Liver (tissue), 3 donors: ENCODE data around the gene HUWE1.

ENCODE experiments used
- ATF3 ChIP-seq: IDR thresholded peaks from 2 replicates; pipeline ENCODE4 v1.6.1; 2016; ENCODE audit warnings: antibody characterized with exemption
- GABPA ChIP-seq, 2 donors: IDR thresholded peaks in 1 of 2; conservative IDR thresholded peaks in 1 of 2; 2 replicates each; pipeline ENCODE4 v1.6.1; 2016; ENCODE audit warnings: antibody characterized with exemption in 2 of 2, mild to moderate bottlenecking in 1 of 2, moderate library complexity in 1 of 2
- JUND ChIP-seq, 2 donors: IDR thresholded peaks; 2 replicates each; pipeline ENCODE4 v1.6.1; 2016; ENCODE audit warnings: antibody characterized with exemption in 2 of 2
- RAD21 ChIP-seq, 2 donors: IDR thresholded peaks; 2 replicates each; pipeline ENCODE4 v1.6.1; 2016; ENCODE audit warnings: antibody characterized with exemption in 2 of 2, mild to moderate bottlenecking in 2 of 2
- REST ChIP-seq: IDR thresholded peaks from 2 replicates; pipeline ENCODE4 v1.6.1; 2016; ENCODE audit warnings: antibody characterized with exemption, mild to moderate bottlenecking
- SP1 ChIP-seq: IDR thresholded peaks from 2 replicates; pipeline ENCODE4 v1.6.1; 2018; ENCODE audit warnings: antibody characterized with exemption, mild to moderate bottlenecking
- YY1 ChIP-seq: IDR thresholded peaks from 2 replicates; pipeline ENCODE4 v1.6.1; 2016; ENCODE audit warnings: antibody characterized with exemption, mild to moderate bottlenecking
- ZBTB33 ChIP-seq: IDR thresholded peaks from 2 replicates; pipeline ENCODE4 v1.6.1; 2016; ENCODE audit warnings: antibody characterized with exemption
- TF ChIP-seq, protein P1 (sequence below): fragments of 150-350 bp; IDR thresholded peaks from 2 replicates; pipeline ENCODE4 v1.5.1; 2017; ENCODE audit warnings: improper control_type of control experiment, low read depth, low read length; ENCODE audit not compliant: missing input control
- TF ChIP-seq, protein P2 (sequence below): IDR thresholded peaks from 2 replicates; pipeline ENCODE4 v1.6.1; 2016; ENCODE audit warnings: antibody characterized with exemption
- donor health status: healthy.
- donor health status: healthy.

DNA sequence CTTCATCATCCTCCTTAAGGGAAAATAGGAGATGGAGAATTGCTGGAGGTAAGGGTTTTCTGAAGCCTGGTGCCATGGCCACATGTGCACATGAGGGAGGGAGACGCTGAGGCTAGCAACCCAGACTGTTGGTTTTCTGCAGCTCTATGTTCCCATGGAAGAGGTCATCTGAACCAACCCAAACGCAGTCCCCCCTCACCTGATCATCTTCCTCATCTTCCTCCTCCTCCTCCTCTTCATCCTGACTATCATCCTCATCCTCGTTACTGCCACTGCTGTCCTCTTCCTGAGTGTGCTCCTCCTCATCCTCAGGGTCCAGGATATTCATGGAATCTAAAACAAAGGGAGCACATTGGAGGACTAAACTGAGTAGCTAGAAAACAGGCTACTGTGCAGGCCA is 124.6 kb downstream of the HUWE1 start:
- TF ChIP-seq, protein P1, sequence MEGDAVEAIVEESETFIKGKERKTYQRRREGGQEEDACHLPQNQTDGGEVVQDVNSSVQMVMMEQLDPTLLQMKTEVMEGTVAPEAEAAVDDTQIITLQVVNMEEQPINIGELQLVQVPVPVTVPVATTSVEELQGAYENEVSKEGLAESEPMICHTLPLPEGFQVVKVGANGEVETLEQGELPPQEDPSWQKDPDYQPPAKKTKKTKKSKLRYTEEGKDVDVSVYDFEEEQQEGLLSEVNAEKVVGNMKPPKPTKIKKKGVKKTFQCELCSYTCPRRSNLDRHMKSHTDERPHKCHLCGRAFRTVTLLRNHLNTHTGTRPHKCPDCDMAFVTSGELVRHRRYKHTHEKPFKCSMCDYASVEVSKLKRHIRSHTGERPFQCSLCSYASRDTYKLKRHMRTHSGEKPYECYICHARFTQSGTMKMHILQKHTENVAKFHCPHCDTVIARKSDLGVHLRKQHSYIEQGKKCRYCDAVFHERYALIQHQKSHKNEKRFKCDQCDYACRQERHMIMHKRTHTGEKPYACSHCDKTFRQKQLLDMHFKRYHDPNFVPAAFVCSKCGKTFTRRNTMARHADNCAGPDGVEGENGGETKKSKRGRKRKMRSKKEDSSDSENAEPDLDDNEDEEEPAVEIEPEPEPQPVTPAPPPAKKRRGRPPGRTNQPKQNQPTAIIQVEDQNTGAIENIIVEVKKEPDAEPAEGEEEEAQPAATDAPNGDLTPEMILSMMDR, result no peak
- TF ChIP-seq GABPA (IDR thresholded peaks at IDR 0.05 in 1 of 2, conservative IDR thresholded peaks at IDR 0.05 in 1 of 2) (no peak), JUND (IDR thresholded peaks at IDR 0.05) (no peak), SP1 (no peak), YY1 (no peak), REST (no peak), RAD21 (IDR thresholded peaks at IDR 0.05) (no peak), ZBTB33 (no peak), ATF3 (no peak)
- TF ChIP-seq, protein P2, sequence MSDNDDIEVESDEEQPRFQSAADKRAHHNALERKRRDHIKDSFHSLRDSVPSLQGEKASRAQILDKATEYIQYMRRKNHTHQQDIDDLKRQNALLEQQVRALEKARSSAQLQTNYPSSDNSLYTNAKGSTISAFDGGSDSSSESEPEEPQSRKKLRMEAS, result no peak
